HepG2 (cell line): Measurements from ENCODE around the gene GGPS1. TPM values are rescaled to one million over a fixed set of nuclear protein-coding genes. Genes with fewer than 3 reads are reported as not detected.

ENCODE experiments used
- ASH2L ChIP-seq: fragments of 300-600, 200-600 bp; sonication (generic); IDR thresholded peaks from 2 replicates; pipeline ENCODE4 v1.7.0; 2017; ENCODE audit warnings: low read depth, mild to moderate bottlenecking, moderate library complexity, mixed read lengths, low read length; ENCODE audit not compliant: insufficient read length
- CCDC6 ChIP-seq: sonication (generic); formaldehyde crosslinking; IDR thresholded peaks from 2 replicates; pipeline ENCODE4 v1.8.1; 2022; ENCODE audit warnings: mild to moderate bottlenecking, missing genetic modification reagents, moderate library complexity
- FOSL2 ChIP-seq: sonication (generic); formaldehyde crosslinking; IDR thresholded peaks from 2 replicates; pipeline ENCODE4 v1.4.0; 2020; ENCODE audit warnings: missing genetic modification reagents
- GABPB1 ChIP-seq: IDR thresholded peaks from 2 replicates; pipeline ENCODE4 v1.6.1; 2016; ENCODE audit warnings: mild to moderate bottlenecking, missing genetic modification reagents, moderate library complexity, missing compliant biosample characterization
- GATAD1 ChIP-seq: IDR thresholded peaks from 2 replicates; pipeline ENCODE4 v1.6.1; 2016; ENCODE audit warnings: missing genetic modification reagents, missing compliant biosample characterization
- KAT8 ChIP-seq: IDR thresholded peaks from 2 replicates; pipeline ENCODE4 v1.6.1; 2016; ENCODE audit warnings: missing genetic modification reagents, missing compliant biosample characterization
- KDM5B ChIP-seq: sonication (generic); formaldehyde crosslinking; IDR thresholded peaks from 2 replicates; pipeline ENCODE4 v1.4.0; 2020; ENCODE audit warnings: missing genetic modification reagents, mild to moderate bottlenecking, borderline replicate concordance
- MTA1 ChIP-seq: sonication (generic); formaldehyde crosslinking; IDR thresholded peaks from 2 replicates; pipeline ENCODE4 v1.4.0; 2020; ENCODE audit warnings: missing genetic modification reagents, mild to moderate bottlenecking, borderline replicate concordance
- SP1 ChIP-seq, 2 experiments: fragments of 450-650 bp in 1 of 2; sonication (generic) in 1 of 2; formaldehyde crosslinking in 1 of 2; IDR thresholded peaks; 2 replicates each; pipeline versions ENCODE4 v1.4.0 to v1.6.1; 2016 to 2020; ENCODE audit warnings: missing genetic modification reagents in 1 of 2
- SP2 ChIP-seq: sonication (generic); formaldehyde crosslinking; IDR thresholded peaks from 2 replicates; pipeline ENCODE4 v1.5.1; 2020; ENCODE audit warnings: mild to moderate bottlenecking, missing genetic modification reagents
- XRCC5 ChIP-seq: fragments of 200-400 bp; formaldehyde crosslinking; optimal IDR thresholded peaks from 2 replicates; pipeline ENCODE3; 2017; ENCODE audit warnings: mild to moderate bottlenecking, low read length
- ZFY ChIP-seq: sonication (generic); formaldehyde crosslinking; IDR thresholded peaks from 2 replicates; pipeline ENCODE4 v1.4.0; 2020; ENCODE audit warnings: missing genetic modification reagents
- ZNF317 ChIP-seq: sonication (generic); formaldehyde crosslinking; IDR thresholded peaks from 2 replicates; pipeline ENCODE4 v1.5.0; 2020; ENCODE audit warnings: mild to moderate bottlenecking, missing genetic modification reagents
- ZNF558 ChIP-seq: sonication (generic); formaldehyde crosslinking; IDR thresholded peaks from 2 replicates; pipeline ENCODE4 v1.9.0; 2022; ENCODE audit warnings: mild to moderate bottlenecking, missing genetic modification reagents, borderline replicate concordance
- ZNF615 ChIP-seq: sonication (generic); formaldehyde crosslinking; IDR thresholded peaks from 2 replicates; pipeline ENCODE4 v1.5.0; 2020; ENCODE audit warnings: mild to moderate bottlenecking, missing genetic modification reagents, borderline replicate concordance
- ZNF772 ChIP-seq: sonication (generic); formaldehyde crosslinking; IDR thresholded peaks from 2 replicates; pipeline ENCODE4 v1.5.0; 2020; ENCODE audit warnings: mild to moderate bottlenecking, missing genetic modification reagents
- ZNF792 ChIP-seq: IDR thresholded peaks from 2 replicates; pipeline ENCODE4 v1.6.1; 2016
- polyA plus RNA-seq, 8 experiments: library from polyadenylated mRNA; depleted of rRNA in 3 of 8; stranded (reverse) in 7 of 8; unstranded in 1 of 8; fragments of >200 nt; fragmentation: Illumina TruSeq in 4 of 8; extraction: Trizol in 4 of 8; gene quantifications; 2 replicates each; pipeline versions ENCODE4 v1.2.1 to v1.2.3, GENCODE V29; 2011 to 2016; ENCODE audit warnings: low read depth in 4 of 8, missing spikeins in 1 of 8, mixed read lengths in 1 of 8; ENCODE audit not compliant: insufficient read depth in 1 of 8
- total RNA-seq, 5 experiments: library from RNA; depleted of rRNA; stranded (reverse); fragments of >200 nt; fragmentation: Illumina TruSeq; extraction: Trizol; gene quantifications; 2 replicates each; pipeline ENCODE4 v1.2.3, GENCODE V29; 2016; ENCODE audit warnings: low read depth in 1 of 5
- TF ChIP-seq, protein P1 (sequence below): IDR thresholded peaks from 2 replicates; pipeline ENCODE4 v1.6.1; 2016; ENCODE audit warnings: mild to moderate bottlenecking
- TF ChIP-seq, protein P2 (sequence below): IDR thresholded peaks from 2 replicates; pipeline ENCODE4 v1.6.1; 2012; ENCODE audit warnings: low read length, improper control_type of control experiment
- TF ChIP-seq, protein P3 (sequence below): IDR thresholded peaks from 2 replicates; pipeline ENCODE4 v1.6.1; 2016; ENCODE audit warnings: missing genetic modification reagents, missing compliant biosample characterization
- TF ChIP-seq, protein P4 (sequence below): sonication (generic); formaldehyde crosslinking; IDR thresholded peaks from 2 replicates; pipeline ENCODE4 v1.8.0; 2022; ENCODE audit warnings: mild to moderate bottlenecking, missing genetic modification reagents, borderline replicate concordance

GGPS1 gene
- total and polyA plus RNA-seq, 2 of the 13 experiments (the other 11 are each of a cell fraction or from before 2014, with no cell fraction given), result 28.8 to 42.6 TPM

DNA sequence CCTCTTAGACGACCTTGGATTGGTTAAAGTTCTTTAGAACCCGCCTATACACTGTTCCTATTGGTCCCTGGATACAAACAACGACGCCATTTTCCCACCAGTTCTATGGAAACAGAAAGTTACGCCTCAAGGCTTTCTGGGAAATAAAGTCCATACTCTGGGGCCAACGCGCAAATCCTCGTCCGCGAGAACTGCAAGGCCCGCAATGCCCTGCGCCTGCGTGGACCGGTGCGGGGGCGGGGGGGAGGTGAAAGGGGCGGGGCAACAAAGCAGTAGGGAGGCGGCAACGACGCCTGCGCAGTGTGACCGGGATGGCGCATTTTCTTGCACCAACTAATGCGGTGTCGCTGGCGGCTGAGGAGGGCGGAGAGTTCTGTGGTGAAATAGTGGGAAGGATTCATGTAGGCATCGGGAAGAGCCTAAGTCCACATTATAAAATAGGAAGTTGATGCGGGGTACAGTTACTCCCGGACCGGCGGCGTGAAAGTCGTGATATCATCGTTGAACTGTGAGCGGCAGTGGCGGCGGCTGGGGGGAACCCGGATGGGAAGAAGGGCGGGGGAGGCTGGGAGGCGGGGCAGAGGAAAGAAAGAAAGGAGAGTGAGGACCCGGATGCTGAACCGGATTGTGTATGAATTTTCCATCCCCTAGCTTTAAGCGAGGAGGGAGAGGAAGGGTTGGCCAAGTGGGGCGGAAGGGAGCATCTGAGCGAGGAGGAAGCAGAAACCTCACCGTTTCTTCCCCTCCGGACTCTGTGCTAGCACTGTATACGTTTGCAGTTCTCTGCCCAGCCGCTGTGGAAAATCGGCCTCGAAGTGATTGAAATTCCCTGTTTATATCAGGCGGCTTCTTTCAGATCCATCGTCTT lies at the start of gene GGPS1 (continued):
- TF ChIP-seq CCDC6 (CRISPR knock-in tag) (0 out of 2 replicates have a peak, but pooled peaks have one; percentile 1), ZNF615 (CRISPR knock-in tag) (0 out of 2 replicates have a peak, but pooled peaks have one; percentile 10), KDM5B (CRISPR knock-in tag) (peak; percentile 54; the same call in 1 of the 2 replicates), ZNF317 (CRISPR knock-in tag) (0 out of 2 replicates have a peak, but pooled peaks have one; percentile 51), KAT8 (CRISPR knock-in tag) (peak; percentile 69), SP2 (CRISPR knock-in tag) (peak; percentile 86), MTA1 (CRISPR knock-in tag) (no peak), GATAD1 (CRISPR knock-in tag) (peak; percentile 68; the same call in 1 of the 2 replicates), GABPB1 (CRISPR knock-in tag) (peak; percentile 86), ZNF792 (CRISPR knock-in tag) (0 out of 2 replicates have a peak, but pooled peaks have one; percentile 26), ZNF772 (peak; percentile 22; the same call in 1 of the 2 replicates), FOSL2 (CRISPR knock-in tag) (peak; percentile 10; the same call in 1 of the 2 replicates), SP1 (IDR thresholded peaks at IDR 0.05) (no peak), SP1 (CRISPR knock-in tag; IDR thresholded peaks at IDR 0.05) (peak; percentile 53), ASH2L (peak; percentile 90), ZNF558 (CRISPR knock-in tag) (peak; percentile 88; the same call in 1 of the 2 replicates), ZFY (CRISPR knock-in tag) (no peak; the same call in 1 of the 2 replicates), XRCC5 (no peak)
- TF ChIP-seq, protein P1, sequence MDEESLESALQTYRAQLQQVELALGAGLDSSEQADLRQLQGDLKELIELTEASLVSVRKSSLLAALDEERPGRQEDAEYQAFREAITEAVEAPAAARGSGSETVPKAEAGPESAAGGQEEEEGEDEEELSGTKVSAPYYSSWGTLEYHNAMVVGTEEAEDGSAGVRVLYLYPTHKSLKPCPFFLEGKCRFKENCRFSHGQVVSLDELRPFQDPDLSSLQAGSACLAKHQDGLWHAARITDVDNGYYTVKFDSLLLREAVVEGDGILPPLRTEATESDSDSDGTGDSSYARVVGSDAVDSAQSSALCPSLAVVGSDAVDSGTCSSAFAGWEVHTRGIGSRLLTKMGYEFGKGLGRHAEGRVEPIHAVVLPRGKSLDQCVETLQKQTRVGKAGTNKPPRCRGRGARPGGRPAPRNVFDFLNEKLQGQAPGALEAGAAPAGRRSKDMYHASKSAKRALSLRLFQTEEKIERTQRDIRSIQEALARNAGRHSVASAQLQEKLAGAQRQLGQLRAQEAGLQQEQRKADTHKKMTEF (CRISPR knock-in tag), result peak; percentile 57; the same call in 1 of the 2 replicates
- TF ChIP-seq, protein P2, sequence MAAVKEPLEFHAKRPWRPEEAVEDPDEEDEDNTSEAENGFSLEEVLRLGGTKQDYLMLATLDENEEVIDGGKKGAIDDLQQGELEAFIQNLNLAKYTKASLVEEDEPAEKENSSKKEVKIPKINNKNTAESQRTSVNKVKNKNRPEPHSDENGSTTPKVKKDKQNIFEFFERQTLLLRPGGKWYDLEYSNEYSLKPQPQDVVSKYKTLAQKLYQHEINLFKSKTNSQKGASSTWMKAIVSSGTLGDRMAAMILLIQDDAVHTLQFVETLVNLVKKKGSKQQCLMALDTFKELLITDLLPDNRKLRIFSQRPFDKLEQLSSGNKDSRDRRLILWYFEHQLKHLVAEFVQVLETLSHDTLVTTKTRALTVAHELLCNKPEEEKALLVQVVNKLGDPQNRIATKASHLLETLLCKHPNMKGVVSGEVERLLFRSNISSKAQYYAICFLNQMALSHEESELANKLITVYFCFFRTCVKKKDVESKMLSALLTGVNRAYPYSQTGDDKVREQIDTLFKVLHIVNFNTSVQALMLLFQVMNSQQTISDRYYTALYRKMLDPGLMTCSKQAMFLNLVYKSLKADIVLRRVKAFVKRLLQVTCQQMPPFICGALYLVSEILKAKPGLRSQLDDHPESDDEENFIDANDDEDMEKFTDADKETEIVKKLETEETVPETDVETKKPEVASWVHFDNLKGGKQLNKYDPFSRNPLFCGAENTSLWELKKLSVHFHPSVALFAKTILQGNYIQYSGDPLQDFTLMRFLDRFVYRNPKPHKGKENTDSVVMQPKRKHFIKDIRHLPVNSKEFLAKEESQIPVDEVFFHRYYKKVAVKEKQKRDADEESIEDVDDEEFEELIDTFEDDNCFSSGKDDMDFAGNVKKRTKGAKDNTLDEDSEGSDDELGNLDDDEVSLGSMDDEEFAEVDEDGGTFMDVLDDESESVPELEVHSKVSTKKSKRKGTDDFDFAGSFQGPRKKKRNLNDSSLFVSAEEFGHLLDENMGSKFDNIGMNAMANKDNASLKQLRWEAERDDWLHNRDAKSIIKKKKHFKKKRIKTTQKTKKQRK, result no peak
- TF ChIP-seq, protein P3, sequence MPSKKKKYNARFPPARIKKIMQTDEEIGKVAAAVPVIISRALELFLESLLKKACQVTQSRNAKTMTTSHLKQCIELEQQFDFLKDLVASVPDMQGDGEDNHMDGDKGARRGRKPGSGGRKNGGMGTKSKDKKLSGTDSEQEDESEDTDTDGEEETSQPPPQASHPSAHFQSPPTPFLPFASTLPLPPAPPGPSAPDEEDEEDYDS (CRISPR knock-in tag), result peak; percentile 77
- TF ChIP-seq, protein P4, sequence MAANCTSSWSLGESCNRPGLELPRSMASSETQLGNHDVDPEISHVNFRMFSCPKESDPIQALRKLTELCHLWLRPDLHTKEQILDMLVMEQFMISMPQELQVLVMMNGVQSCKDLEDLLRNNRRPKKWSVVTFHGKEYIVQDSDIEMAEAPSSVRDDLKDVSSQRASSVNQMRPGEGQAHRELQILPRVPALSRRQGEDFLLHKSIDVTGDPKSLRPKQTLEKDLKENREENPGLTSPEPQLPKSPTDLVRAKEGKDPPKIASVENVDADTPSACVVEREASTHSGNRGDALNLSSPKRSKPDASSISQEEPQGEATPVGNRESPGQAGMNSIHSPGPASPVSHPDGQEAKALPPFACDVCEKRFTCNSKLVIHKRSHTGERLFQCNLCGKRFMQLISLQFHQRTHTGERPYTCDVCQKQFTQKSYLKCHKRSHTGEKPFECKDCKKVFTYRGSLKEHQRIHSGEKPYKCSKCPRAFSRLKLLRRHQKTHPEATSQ, result peak; percentile 35; the same call in 1 of the 2 replicates
